ENCODE measurements around the gene P2RY14. TPM values are rescaled to one million over a fixed set of nuclear protein-coding genes. Genes with fewer than 3 reads are reported as not detected.

P2RY14 gene
- total RNA-seq, 4 donors from 2014 or later = 3.0 to 14.2 (median 12.4) TPM

- Histone ChIP-seq H3K27me3 (no peaks in the 10 kb centered on the region), H3K9me3 (no peaks in the 10 kb centered on the region), H3K36me3 (no peaks in the 10 kb centered on the region), H3K4me3 (no peak overlapping the region), H3K27ac (replicated peaks in 1 of 4) (peak overlapping the region in 2 of 4 donors; percentile 9 to 44), H3K4me1 (peaks cover 13 to 41% (median 36%) of the 10 kb centered on the region in 4 donors)
- DNase-seq (ENCODE audit: extremely low spot score) = no peak
- no peak for TF ChIP-seq CTCF (IDR thresholded peaks at IDR 0.05)
- TF ChIP-seq POLR2AphosphoS5 (IDR thresholded peaks at IDR 0.05) = no peak
- no peak for TF ChIP-seq POLR2A (IDR thresholded peaks at IDR 0.05; ENCODE audit: low read depth)
- no peak for TF ChIP-seq EP300 (IDR thresholded peaks at IDR 0.05)
- intact Hi-C loops (cut with DNase I) = loop anchor here (1.0 to 5.0 kb wide), 2 partner anchors 56 to 60 kb away; no protein-coding TSS in a partner anchor
- WGBS = 69% methylated on average over 5 of the region's 6 CpGs
Observed at GRCh38 chr3:151227266-151227806, 51.0 kb downstream of the P2RY14 start.

GRCh38 chr3:151226825-151227224, 51.5 kb downstream of the P2RY14 start:
- 90% methylated on average over 5 of the region's 5 CpGs for WGBS
- intact Hi-C loops (cut with DNase I) = loop anchor here (1.0 to 5.0 kb wide), 2 partner anchors 56 to 60 kb away; no protein-coding TSS in a partner anchor

GRCh38 chr3:151226088-151226563, 52.2 kb downstream of the P2RY14 start:
- TF ChIP-seq CTCF (IDR thresholded peaks at IDR 0.05) (no peak), EP300 (IDR thresholded peaks at IDR 0.05) (no peak), POLR2AphosphoS5 (IDR thresholded peaks at IDR 0.05) (peak in 1 of 2 donors; percentile 54)
- 37% methylated on average over 4 of the region's 4 CpGs for WGBS
- peak overlapping the region in 1 of 4 donors; percentile 5 for H3K27ac ChIP-seq (replicated peaks in 1 of 4)
- H3K27me3 ChIP-seq = no peaks in the 10 kb centered on the region
- intact Hi-C loops (cut with DNase I) = loop anchor here (5.0 kb wide), 1 partner anchor 59 kb away; no protein-coding TSS in a partner anchor
- H3K9me3 ChIP-seq = no peaks in the 10 kb centered on the region
- H3K4me3 ChIP-seq = no peak overlapping the region
- DNase-seq (ENCODE audit: extremely low spot score) = no peak
- no peaks in the 10 kb centered on the region for H3K36me3 ChIP-seq
- peaks cover 13 to 40% (median 36%) of the 10 kb centered on the region in 4 donors for H3K4me1 ChIP-seq

More at GRCh38 chr3:151226825-151227224, 51.5 kb downstream of the P2RY14 start:
- Histone ChIP-seq H3K27me3 (no peaks in the 10 kb centered on the region), H3K4me1 (peaks cover 13 to 41% (median 36%) of the 10 kb centered on the region in 4 donors), H3K9me3 (no peaks in the 10 kb centered on the region), H3K36me3 (no peaks in the 10 kb centered on the region), H3K4me3 (no peak overlapping the region), H3K27ac (replicated peaks in 1 of 4) (peak overlapping the region in 1 of 4 donors; percentile 44)
- no peak for TF ChIP-seq POLR2A (IDR thresholded peaks at IDR 0.05; ENCODE audit: low read depth)
- TF ChIP-seq EP300 (IDR thresholded peaks at IDR 0.05) = no peak
- TF ChIP-seq CTCF (IDR thresholded peaks at IDR 0.05) = no peak
- TF ChIP-seq POLR2AphosphoS5 (IDR thresholded peaks at IDR 0.05) = no peak
- DNase-seq (ENCODE audit: extremely low spot score) = no peak

GRCh38 chr3:151225040-151225975, 53.0 kb downstream of the P2RY14 start:
- 79% methylated on average over 9 of the region's 9 CpGs for WGBS
- intact Hi-C loops (cut with DNase I) = loop anchor here (5.0 kb wide), 1 partner anchor 58 kb away; no protein-coding TSS in a partner anchor
- no peak overlapping the region for H3K4me3 ChIP-seq
- DNase-seq (ENCODE audit: extremely low spot score) = no peak
- TF ChIP-seq CTCF (IDR thresholded peaks at IDR 0.05) (no peak), POLR2A (IDR thresholded peaks at IDR 0.05; ENCODE audit: low read depth) (no peak), POLR2AphosphoS5 (IDR thresholded peaks at IDR 0.05) (no peak), EP300 (IDR thresholded peaks at IDR 0.05) (no peak)
- H3K27me3 ChIP-seq = no peaks in the 10 kb centered on the region
- no peak overlapping the region for H3K27ac ChIP-seq (replicated peaks in 1 of 4)
- peaks cover 13 to 39% (median 36%) of the 10 kb centered on the region in 4 donors for H3K4me1 ChIP-seq
- H3K9me3 ChIP-seq = no peaks in the 10 kb centered on the region
- no peaks in the 10 kb centered on the region for H3K36me3 ChIP-seq

All from esophagus muscularis mucosa (tissue), 4 donors.